HG02885 (cell line): Measurements from ENCODE around the gene SERPING1.
"Not testable (repeated sequence)": the region's sequence is repeated elsewhere in the genome, so short reads cannot be mapped to it uniquely, and the experiment has no call there.

Source experiments
- ATAC-seq: cut with Tn5 transposase; IDR thresholded peaks from one replicate; pipeline ENCODE4 v1.9.1; 2021; ENCODE audit warnings: mild to moderate bottlenecking; ENCODE audit not compliant: unreplicated experiment, poor library complexity

The SERPING1 gene

DNA sequence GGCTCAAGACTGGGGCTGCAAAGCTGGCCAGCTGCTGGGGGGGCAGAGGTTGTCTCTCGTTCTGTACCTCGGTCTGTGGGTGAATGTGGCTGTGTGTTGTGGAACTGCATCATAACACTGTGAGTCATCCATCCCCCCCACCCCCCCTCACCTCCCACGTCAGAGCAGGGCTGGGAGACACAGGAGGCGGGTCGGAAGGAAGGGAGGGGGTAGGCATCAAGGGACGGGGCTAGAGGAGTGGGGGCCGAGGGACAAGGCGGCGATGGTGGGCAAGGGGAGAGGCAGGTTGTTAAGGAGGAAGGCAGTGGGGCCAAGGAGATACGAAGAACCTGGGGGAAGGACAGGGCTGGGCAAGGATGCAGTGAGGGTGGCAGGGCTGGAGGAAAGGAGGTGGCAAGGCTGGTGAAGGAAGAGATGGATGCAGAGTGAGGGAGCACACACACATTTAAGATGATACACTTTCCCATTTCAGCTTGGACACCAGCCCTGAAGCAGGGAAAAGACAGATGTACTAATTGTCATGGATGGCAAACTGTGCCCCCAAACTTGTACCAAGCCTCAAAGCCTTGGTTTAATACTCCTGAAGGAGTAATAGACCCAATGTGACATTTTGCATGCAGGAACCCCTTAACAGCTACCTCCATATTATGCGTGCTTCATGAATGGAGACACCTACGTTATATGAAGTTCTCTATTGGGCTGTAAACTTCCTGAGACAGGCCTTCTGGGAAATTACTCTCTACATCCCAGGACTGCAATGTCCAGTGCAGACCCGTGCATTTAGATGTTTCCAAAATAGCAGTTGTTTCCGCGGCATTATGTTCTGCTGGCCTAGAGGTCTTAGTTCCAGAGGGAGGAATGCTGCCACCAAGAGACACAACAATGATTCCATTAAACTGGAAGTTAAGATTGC lies 52.6 kb downstream of the SERPING1 start, which contains the start of gene YPEL4:
YPEL4 (minus strand) TSS at position 87 of the 913 bp plus-strand sequence. CDS start 2,805 bp downstream, outside the sequence.
- peak; percentile 37 for ATAC-seq

DNA sequence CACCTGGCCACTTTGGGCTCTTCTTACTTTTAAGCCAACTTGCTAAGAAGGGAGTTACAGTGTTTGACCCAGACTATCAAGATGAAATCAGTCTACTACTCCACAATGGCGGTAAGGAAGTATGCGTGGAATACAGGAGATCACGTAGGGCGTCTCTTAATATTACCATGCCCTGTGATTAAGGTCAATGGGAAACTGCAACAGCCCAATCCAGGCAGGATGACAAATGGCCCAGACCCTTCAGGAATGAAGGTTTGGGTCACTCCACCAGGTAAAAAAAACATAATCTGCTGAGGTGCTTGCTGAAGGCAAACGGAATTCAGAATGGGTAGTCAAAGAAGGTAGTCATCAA lies 53.2 kb downstream of the SERPING1 start:
- ATAC-seq, result no peak

DNA sequence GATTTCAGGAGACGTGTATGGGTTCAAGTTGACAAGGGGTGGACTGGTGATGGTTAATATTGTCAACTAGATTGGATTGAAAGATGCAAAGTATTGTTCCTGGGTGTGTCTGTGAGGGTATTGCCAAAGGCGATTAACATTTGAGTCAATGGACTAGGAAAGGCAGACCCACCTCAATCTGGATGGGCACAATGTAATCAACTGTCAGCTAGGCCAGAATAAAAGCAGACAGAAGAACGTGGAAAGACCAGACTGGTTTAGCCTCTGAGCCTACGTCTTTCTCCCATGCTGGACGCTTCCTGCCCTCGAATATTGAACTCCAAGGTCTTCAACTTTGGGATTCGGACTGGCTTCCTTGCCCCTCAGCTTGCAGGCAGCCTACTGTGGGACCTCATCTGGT lies 53.9 kb downstream of the SERPING1 start:
- no peak for ATAC-seq

DNA sequence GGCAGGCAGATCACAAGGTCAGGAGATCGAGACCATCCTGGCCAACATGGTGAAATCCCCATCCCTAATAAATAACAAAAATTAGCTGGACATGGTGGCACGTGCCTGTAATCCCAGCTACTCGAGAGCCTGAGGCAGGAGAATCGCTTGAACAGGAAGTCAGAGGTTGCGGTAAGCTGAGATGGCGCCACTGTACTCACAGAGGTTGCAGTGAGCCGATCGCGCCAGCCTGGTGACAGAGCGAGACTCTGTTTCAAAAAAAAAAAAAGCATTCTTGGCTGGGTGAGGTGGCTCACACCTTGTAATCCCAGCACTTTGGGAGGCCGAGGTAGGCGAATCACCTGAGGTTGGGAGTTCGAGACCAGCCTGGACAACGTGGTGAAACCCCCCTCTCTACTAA lies 54.7 kb downstream of the SERPING1 start:
- ATAC-seq, result not testable (repeated sequence)

DNA sequence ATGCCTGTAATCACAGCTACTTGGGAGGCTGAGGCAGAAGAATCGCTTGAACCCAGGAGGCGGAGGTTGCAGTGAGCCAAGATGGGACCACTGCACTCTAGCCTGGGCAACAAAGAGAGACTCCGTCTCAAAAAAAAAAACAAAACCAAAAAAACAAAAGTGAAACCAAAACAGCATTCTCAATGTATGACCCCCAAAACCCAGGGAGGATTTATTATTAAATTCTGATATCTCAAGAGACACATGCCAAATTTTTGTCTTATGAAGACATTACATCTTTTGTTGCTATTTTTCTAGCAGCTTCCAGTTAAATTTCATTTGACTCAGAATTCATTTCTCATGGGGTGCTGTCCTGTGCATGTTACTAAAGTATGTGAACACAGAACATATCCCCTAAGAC lies 55.2 kb downstream of the SERPING1 start:
- no peak for ATAC-seq

DNA sequence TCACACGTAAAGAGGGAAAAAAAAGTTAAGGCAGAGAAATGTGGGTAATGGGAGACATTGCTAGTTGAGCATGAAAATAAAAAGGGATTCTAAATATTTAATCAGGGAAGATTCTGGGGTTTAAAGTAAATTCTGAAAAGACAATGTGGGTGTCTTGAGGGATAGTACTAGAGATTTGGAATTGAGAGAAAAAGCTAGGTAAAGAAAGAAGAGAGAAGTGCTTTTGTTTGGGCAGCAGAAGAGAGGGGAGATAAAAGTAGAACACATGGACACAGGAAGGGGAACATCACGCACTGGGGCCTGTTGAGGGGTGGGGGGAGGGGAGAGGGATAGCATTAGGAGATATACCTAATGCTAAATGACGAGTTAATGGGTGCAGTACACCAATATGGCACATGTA lies 55.7 kb downstream of the SERPING1 start:
- ATAC-seq, result no peak

DNA sequence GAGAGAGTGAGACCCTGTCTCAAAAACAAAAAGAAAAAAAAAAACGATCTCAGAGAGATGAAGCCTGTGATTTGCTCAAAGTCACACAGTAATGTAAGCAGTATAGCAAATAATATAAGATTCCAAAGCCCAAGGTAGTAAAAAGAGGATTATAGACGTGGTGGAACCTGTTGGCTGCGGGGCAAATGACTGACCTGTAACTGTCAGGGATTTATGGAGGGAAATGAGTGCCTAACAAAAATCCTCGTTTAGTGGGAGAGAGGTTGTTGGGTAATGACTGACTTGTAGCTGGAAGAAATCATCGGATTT lies 59.4 kb downstream of the SERPING1 start:
- no peak for ATAC-seq

DNA sequence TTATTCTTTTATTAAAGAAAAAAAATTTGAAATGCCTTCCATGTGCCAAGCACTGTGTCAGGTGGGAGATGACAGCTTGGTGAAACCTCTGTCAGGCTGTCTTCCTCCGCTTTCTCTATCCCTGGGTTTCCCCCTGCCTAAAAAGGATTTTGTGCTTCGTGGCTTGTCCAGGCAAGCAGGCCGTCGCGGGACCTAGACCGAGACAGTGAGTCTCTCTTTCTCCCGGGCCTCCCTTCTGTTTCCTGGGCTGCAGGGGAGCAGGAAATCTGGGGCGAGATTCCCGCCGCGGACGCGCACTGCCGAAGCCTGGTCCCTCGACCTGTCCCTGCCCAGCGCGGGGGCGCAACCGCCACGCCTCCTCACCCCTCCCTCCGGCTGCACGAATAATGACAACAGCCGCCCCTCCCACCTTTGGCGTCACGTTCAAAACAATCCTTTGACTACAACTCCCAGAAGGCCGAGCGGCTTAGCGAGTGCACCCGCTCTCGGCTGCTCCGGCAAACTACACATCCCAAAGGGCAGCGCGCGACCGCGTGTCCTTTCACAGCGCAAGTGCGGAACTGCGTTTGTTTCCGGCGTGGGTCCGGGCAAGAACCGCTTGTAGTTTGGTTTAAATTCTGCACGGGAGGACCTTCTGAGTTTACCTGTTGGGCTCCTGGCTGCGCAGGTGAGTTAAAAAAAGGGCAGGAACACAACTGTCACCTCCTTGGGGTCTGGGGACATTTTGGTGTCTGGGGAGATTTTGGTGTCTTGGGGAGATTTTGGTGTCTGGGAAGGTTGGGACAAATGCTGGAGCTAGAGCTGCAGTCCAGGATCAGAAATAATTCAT lies 59.9 kb downstream of the SERPING1 start, which contains the start of gene CLP1:
CLP1 (plus strand) TSS at position 569 of the 829 bp plus-strand sequence. CDS start 1,715 bp downstream, outside the sequence.
- peak; percentile 99 for ATAC-seq

DNA sequence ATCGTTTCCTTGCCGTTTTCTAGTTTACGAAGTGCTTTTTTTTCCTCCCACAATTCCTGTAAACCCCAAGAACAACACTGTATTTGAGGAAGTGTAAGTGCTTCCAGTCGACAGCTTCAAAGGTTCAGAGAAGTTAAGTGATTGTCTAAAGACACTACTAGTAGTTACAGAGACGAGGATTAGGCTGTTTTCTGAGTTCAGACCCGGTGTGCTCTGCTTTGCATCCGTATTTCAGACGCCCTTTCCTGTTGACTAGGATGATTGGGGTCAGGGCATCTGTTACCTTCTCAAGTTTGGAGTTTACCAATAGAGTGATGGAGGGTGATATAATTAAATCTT lies 60.5 kb downstream of the SERPING1 start:
- ATAC-seq, result no peak

DNA sequence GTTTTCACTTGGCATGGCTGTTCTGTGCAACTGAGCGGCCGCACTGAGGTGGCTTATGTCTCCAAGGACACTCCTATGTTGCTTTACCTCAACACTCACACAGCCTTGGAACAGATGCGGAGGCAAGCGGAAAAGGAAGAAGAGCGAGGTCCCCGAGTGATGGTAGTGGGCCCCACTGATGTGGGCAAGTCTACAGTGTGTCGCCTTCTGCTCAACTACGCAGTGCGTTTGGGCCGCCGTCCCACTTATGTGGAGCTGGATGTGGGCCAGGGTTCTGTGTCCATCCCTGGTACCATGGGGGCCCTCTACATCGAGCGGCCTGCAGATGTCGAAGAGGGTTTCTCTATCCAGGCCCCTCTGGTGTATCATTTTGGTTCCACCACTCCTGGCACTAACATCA lies 62.2 kb downstream of the SERPING1 start:
- no peak for ATAC-seq

DNA sequence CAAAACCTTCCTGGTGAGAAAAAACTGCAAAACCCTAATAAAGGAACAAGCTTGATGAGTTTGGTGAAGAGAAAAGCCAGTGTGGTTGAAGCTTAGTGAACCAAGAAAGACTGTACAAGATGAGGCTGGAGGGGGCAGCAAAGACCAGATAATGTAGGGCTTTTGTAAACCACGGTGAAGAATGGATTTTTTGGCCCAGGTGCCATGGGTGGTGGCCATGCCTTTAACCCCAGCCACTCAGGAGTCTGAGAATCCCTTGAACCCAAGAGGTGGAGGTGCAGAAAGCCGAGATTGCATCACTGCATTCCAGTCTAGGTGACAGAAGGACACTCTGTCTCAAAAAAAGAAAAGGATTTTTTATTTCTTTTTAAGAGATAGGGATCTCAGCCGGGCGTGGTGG lies 65.4 kb downstream of the SERPING1 start:
- no peak for ATAC-seq

DNA sequence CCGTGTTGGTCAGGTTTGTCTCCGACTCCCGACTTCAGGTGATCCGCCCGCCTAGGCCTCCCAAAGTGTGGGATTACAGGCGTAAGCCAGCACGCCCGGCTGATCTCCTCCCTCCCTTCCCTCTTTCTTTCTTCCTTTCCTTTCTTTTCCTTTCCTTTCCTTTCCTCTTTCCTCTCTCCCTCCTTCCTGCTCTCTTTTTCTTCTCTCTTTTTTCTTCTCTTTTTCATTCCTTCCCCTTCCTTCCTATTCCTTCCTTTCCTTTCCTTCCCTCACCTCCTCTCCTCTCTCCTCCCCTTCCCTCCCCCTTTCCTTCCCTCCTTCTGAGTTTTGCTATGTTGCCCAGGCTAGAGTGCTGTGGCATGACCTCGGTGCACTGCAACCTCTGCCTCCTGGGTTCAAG lies 66.5 kb downstream of the SERPING1 start:
- ATAC-seq, result no peak
